ENCODE results near the gene UQCR11.

GRCh38 chr19:1569997-1570396 lies 35.3 kb downstream of the UQCR11 start:
- no peak for TF ChIP-seq CTCF (IDR thresholded peaks at IDR 0.05; ENCODE audit: borderline replicate concordance, extremely low read depth, low read length, poor library complexity, severe bottlenecking)
- no peak for TF ChIP-seq EZH2 (IDR thresholded peaks at IDR 0.05; ENCODE audit: borderline replicate concordance, low read depth, low read length, severe bottlenecking)

All from DND-41 (cell line).